ENCODE measurements around the gene TIPRL.

TIPRL gene

DNA sequence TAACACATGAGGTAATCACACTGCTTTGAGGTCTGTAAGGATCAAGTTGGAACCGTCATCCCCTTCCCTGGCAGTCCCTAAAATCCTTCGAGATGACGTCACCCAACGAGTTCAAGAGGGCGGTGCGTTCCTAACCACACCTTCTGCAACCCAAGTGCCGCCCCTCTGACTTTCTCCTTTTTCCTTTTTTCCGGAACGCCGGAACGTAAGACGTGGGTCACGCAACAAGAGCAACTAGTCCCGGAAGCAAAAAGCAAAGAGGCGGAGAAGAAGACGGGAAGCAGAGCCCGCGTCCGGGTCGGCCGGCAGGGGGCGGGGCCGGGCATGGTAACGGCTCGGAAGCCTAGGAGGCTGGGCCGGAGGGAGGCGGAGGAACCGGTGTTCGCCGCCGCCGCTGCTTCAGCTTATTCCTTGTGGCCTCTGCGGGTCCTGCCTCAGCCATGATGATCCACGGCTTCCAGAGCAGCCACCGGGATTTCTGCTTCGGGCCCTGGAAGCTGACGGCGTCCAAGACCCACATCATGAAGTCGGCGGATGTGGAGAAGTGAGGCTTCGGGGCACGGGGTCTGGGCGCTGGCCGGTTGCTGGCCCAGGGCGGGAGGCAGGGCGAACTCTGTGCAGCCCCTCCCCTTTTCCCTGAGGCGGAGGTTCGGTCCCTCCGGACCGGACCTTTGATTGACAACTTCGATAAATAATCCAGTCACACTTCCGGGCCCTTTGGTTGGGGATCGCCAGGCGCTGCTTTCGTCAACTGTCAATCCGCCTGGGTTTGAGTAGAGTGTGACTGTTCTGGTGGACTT lies at the start of gene TIPRL:
Gene TIPRL, plus strand, starts transcription at position 325 of the 800 bp plus-strand sequence. Its CDS starts 116 bp downstream, at position 441.
- TF ChIP-seq, protein P1, sequence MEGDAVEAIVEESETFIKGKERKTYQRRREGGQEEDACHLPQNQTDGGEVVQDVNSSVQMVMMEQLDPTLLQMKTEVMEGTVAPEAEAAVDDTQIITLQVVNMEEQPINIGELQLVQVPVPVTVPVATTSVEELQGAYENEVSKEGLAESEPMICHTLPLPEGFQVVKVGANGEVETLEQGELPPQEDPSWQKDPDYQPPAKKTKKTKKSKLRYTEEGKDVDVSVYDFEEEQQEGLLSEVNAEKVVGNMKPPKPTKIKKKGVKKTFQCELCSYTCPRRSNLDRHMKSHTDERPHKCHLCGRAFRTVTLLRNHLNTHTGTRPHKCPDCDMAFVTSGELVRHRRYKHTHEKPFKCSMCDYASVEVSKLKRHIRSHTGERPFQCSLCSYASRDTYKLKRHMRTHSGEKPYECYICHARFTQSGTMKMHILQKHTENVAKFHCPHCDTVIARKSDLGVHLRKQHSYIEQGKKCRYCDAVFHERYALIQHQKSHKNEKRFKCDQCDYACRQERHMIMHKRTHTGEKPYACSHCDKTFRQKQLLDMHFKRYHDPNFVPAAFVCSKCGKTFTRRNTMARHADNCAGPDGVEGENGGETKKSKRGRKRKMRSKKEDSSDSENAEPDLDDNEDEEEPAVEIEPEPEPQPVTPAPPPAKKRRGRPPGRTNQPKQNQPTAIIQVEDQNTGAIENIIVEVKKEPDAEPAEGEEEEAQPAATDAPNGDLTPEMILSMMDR (IDR thresholded peaks at IDR 0.05; ENCODE audit: insufficient read depth, low read length, poor library complexity, severe bottlenecking) = peak; percentile 51

GRCh38 chr1:168129933-168130332 lies 48.8 kb upstream of the TIPRL start:
- TF ChIP-seq, protein P1 (IDR thresholded peaks at IDR 0.05; ENCODE audit: insufficient read depth, low read length, poor library complexity, severe bottlenecking) = no peak
- H3K4me3 ChIP-seq (replicated peaks; ENCODE audit: low read depth, low read length) = no peak overlapping the region
- 0 out of 2 replicates have a peak, but pooled peaks cover under 1% of the 10 kb centered on the region for H3K27me3 ChIP-seq (replicated peaks; ENCODE audit: control insufficient read depth, insufficient read depth, low read length)
- no peaks in the 10 kb centered on the region for H3K36me3 ChIP-seq (ENCODE audit: control insufficient read depth, insufficient read depth, low read length)
- no peak for DNase-seq (ENCODE audit: extremely low read depth, insufficient read length)

More for the DNA sequence above, at the start of gene TIPRL:
- peak within 1 kb of the TSS; percentile 78 for H3K4me3 ChIP-seq (replicated peaks; ENCODE audit: low read depth, low read length)
- no peaks in the 10 kb centered on the region for H3K27me3 ChIP-seq (replicated peaks; ENCODE audit: control insufficient read depth, insufficient read depth, low read length)
- no peaks in the 10 kb centered on the region for H3K36me3 ChIP-seq (ENCODE audit: control insufficient read depth, insufficient read depth, low read length)
- DNase-seq (ENCODE audit: extremely low read depth, insufficient read length) = peak; percentile 97

DNA sequence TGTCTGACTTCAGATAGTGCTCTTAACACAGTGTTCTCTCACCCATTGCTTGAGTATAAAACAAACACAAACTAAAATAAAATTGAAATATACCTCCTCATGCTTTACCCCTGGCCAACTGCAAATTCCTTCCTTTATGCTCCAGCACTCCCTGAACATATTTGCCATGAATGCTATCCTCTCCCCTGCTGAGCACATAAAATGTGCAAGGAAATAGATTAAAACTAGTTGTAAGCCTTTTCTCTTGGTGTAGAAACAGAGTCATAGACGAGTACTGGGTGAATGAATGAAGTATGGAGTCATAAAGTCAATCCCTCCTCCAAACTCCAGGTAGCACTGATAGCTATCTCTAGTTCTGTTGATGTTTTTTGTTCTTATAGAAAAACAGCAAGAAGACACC lies 44.6 kb upstream of the TIPRL start:
- Histone ChIP-seq H3K36me3 (ENCODE audit: control insufficient read depth, insufficient read depth, low read length) (no peaks in the 10 kb centered on the region), H3K27me3 (replicated peaks; ENCODE audit: control insufficient read depth, insufficient read depth, low read length) (peaks cover 8% of the 10 kb centered on the region), H3K4me3 (replicated peaks; ENCODE audit: low read depth, low read length) (no peak overlapping the region)
- TF ChIP-seq, protein P1 (IDR thresholded peaks at IDR 0.05; ENCODE audit: insufficient read depth, low read length, poor library complexity, severe bottlenecking) = no peak
- DNase-seq (ENCODE audit: extremely low read depth, insufficient read length) = no peak

DNA sequence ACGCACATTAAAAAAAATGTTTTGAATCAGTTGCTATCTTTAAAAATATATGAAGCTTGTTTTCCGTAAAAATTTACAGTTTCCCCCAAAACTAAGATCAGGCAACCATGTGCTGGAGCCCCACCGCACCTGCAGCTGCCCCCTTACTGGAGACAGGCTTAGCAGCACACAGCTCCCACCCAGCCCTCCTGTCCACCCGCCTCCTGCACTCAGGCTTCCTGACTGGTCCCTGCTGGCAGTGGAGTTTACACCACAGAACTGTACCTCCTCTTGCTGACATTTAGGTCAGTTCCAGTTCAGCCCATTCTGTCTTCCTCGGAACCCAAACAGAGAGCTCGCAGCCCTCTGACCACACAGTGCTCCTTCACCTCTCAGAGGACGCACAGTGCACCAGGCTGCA lies 44.1 kb upstream of the TIPRL start:
- H3K27me3 ChIP-seq (replicated peaks; ENCODE audit: control insufficient read depth, insufficient read depth, low read length) = peaks cover 8% of the 10 kb centered on the region
- no peak overlapping the region for H3K4me3 ChIP-seq (replicated peaks; ENCODE audit: low read depth, low read length)
- no peaks in the 10 kb centered on the region for H3K36me3 ChIP-seq (ENCODE audit: control insufficient read depth, insufficient read depth, low read length)
- TF ChIP-seq, protein P1 (IDR thresholded peaks at IDR 0.05; ENCODE audit: insufficient read depth, low read length, poor library complexity, severe bottlenecking) = no peak
- no peak for DNase-seq (ENCODE audit: extremely low read depth, insufficient read length)

GRCh38 chr1:168135116-168135920 lies 43.4 kb upstream of the TIPRL start:
- Histone ChIP-seq H3K36me3 (ENCODE audit: control insufficient read depth, insufficient read depth, low read length) (no peaks in the 10 kb centered on the region), H3K4me3 (replicated peaks; ENCODE audit: low read depth, low read length) (peak overlapping the region; percentile 63), H3K27me3 (replicated peaks; ENCODE audit: control insufficient read depth, insufficient read depth, low read length) (peaks cover 8% of the 10 kb centered on the region)
- DNase-seq (ENCODE audit: extremely low read depth, insufficient read length) = no peak
- TF ChIP-seq, protein P1 (IDR thresholded peaks at IDR 0.05; ENCODE audit: insufficient read depth, low read length, poor library complexity, severe bottlenecking) = no peak

All from GM06990 (cell line).